HTERT RPE-1 (cell line): ENCODE measurements around the gene CCDC38.

ENCODE experiments used
- in situ Hi-C: fragments of 300-500 bp; cut with MboI; formaldehyde crosslinking; loops from 4 replicates; pipeline ENCODE4 v1.14.3; 2020; ENCODE audit warnings: low sequenced_read_pairs

The CCDC38 gene

GRCh38 chr12:95962222-95962621, 19.8 kb upstream of the CCDC38 start:
- in situ Hi-C loops, result no loop called here

DNA sequence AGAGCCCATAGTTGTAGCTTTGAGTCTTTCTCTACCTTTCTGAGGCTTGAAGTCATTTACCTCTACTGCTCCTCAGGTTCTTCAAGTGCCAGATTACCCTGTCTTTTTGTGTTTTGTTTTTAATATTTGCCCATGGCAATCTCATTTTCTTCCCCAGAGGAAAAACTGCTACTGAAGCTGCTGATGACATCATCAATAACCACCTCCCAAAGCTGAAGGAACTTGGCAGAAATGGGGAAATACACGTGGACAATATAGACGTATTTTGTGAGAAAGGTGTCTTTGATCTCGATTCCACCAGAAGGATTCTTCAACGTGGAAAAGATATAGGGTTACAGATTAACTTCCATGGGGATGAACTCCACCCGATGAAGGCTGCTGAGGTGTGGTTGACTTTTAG, 17.8 kb upstream of the CCDC38 start:
- in situ Hi-C loops, result no loop called here

DNA sequence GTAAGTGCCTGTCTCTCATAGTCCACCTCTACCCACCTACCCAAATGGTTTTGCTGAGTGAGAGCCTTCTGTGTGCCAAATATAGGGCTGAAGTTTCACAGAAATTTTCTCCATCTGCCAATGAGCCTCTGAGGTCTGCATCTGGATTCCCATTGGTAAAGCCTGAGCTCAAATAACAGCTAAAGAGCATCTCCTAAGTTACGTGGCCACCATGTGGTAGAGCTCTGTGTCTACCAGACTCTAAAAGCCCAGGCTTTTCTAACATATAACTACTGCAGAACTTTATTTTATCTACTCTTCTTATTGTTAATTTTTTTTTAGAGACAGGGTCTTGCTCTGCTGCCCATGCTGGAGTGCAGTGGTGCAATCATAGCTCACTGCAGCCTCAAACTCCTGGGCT, 16.7 kb upstream of the CCDC38 start:
- in situ Hi-C loops, result no loop called here

GRCh38 chr12:95956557-95957145, 14.2 kb upstream of the CCDC38 start:
- in situ Hi-C loops, result no loop called here

GRCh38 chr12:95955549-95956159, 13.2 kb upstream of the CCDC38 start:
- in situ Hi-C loops, result no loop called here

- in situ Hi-C loops, result no loop called here
These were observed 10.6 kb upstream of the CCDC38 start for GRCh38 chr12:95953000-95953399.

DNA sequence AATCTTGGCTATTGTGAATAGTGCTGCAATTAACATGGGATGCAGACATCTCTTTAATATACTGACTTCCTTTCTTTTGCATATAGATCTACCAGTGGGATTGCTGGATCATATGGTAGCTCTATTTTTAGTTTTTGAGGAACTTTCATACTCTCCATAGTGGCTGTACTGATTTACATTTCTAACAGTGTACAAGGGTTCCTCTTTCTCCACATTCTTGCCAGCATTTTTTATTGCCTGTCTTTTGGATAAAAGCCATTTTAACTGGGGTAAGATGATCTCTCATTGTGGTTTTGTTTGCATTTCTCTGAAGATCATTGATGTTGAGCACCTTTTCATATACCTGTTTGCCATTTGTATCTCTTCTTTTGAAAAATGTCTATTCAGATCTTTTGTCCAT, 9.1 kb upstream of the CCDC38 start:
- in situ Hi-C loops, result no loop called here

DNA sequence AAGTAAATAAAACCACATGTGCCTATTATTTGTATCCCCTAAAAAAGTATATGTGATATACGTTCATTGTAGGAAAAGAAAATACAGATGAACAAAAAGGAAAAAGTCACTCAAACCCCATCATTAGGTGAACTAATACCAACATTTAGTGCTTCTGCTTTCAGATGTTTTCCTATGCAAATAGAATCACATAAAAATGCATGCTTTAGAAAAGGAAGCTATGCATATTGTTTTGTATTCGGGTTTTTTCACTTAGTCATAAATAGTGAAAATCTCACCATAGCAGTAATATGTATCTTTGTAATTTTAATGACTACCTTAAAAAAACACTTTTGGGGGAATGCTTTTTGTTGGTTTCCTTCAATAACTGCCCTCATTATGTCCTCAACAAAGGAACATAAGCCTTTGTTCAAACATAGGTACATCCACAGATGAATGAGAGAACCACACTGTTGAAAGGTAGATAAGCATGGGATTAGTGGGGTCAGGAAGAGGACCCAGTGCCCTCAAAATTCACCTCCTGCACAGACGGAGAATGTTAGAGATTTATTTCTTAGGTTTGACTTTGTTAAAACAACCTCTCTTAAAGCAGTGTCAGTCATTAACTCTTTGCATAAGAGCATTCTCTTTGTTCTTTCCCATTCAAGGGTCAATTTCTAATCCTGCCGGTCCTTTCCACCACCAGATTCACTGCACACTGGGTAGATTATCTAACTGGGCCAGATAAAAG, 7.2 kb upstream of the CCDC38 start:
- in situ Hi-C loops, result no loop called here

DNA sequence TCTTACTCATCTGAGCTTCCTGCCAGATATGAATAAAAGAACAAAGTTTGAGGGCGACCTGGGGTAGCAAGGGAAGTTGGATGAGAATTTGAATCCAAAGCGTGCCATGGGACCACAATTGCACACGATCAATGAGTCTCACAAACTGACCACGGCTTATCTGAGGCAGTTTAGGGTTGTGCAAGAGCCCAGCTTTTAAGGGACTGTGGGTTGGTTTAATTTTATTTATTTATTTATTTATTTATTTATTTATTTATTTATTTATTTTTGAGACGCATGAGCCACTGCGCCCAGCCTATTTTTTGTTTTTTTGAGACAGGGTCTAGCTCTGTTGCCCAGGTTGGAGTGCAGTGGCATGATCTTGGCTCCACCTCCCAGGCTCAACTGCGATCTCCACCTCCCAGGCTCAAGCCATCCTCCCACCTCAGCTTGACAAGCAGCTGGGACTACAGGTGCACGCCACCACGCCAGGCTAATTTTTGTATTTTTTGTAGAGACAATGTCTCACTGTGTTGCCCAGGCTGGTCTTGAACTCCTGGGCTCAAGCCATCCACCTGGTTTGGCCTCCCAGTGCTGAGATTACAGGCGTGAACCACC, 1.8 kb upstream of the CCDC38 start:
- in situ Hi-C loops, result no loop called here

DNA sequence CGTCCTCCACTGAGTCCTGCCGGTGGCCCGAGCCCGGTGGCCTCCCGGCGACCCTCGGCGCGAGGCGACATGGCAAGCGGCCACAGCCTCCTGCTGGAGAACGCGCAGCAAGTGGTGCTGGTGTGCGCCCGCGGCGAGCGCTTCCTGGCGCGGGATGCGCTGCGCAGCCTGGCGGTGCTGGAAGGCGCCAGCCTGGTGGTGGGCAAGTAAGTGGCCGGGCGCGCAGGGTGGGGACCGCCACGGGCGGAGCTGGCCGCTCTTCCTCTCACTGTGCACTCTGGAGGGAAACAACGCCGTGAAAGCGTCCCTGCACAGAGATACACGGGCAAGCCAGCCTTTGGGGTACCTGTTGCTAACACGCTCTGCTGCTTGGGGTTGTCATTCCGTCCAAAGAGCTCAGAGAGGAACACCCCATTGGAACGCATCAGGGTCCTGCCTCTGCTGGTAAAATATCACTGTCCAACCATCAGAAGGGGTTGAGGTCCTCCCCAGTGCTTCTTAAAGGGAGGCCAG, 972 bp upstream of the CCDC38 start, which contains the start of gene AMDHD1:
Gene AMDHD1, plus strand, starts transcription at position 2 of the 513 bp plus-strand sequence. Its CDS starts 68 bp downstream, at position 70.
- in situ Hi-C loops, result no loop called here

GRCh38 chr12:95942101-95942523, 302 bp downstream of the CCDC38 start:
- in situ Hi-C loops, result no loop called here

- in situ Hi-C loops, result no loop called here
These were observed 1.9 kb downstream of the CCDC38 start for GRCh38 chr12:95940514-95940913.

DNA sequence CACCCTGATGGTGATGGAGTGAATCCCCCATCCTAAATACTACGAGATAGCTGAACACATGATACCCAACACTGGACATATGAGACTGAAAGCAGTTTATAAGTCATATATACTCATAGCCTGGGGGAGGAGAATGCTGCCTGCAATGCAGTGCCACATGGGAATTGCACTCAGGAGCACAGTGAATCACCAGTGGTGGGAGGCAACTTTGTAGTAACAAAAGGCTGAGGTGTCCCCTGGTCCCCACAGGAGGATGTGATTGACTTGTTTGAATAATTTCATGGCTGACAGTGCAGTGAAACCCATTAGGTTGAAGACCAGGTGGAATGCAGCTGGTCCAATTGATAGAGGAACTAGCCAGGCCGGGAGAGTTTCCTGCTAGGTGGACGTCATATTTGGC, 20.2 kb downstream of the CCDC38 start:
- in situ Hi-C loops, result no loop called here

- in situ Hi-C loops, result no loop called here
These were observed 23.3 kb downstream of the CCDC38 start for GRCh38 chr12:95919110-95919509.

- in situ Hi-C loops, result no loop called here
These were observed 24.0 kb downstream of the CCDC38 start for GRCh38 chr12:95918194-95918993.

- in situ Hi-C loops, result no loop called here
These were observed 32.5 kb downstream of the CCDC38 start for GRCh38 chr12:95909871-95910270.

GRCh38 chr12:95908573-95908972, 33.8 kb downstream of the CCDC38 start:
- in situ Hi-C loops, result no loop called here

GRCh38 chr12:95898081-95898480, 44.3 kb downstream of the CCDC38 start:
- in situ Hi-C loops, result no loop called here

GRCh38 chr12:95896846-95897245, 45.6 kb downstream of the CCDC38 start:
- in situ Hi-C loops, result no loop called here

- in situ Hi-C loops, result no loop called here
These were observed 51.5 kb downstream of the CCDC38 start for GRCh38 chr12:95890958-95891357.

- in situ Hi-C loops, result no loop called here
These were observed 55.1 kb downstream of the CCDC38 start for GRCh38 chr12:95887311-95887710.
